GM12878 (cell line): ENCODE results near the gene FNDC3B. TPM values are rescaled to one million over a fixed set of nuclear protein-coding genes. Genes with fewer than 3 reads are reported as not detected.

ENCODE experiments used
- ATAC-seq: fragments of 200-7000 bp; cut with Tn5 transposase; 3 replicates; pipeline ENCODE4 v1.9.1; 2020; ENCODE audit warnings: mild to moderate bottlenecking, moderate library complexity
- BruUV-seq: library from RNA; stranded (reverse); fragments of 400-500 nt; replicated peaks from 2 replicates; lab custom pipeline; 2021; lab: Mats Ljungman, UMichigan
- CTCF ChIA-PET: fragments of 300-600 bp; sonication (Branson Sonifier 250); formaldehyde crosslinking; extraction: SDS; loops from one replicate; lab custom pipeline; 2021; ENCODE audit warnings: inconsistent platforms; lab: Yijun Ruan, JAX
- POLR2A ChIA-PET: fragments of 350-600 bp; formaldehyde crosslinking; extraction: SDS; loops from one replicate; lab custom pipeline; 2021; ENCODE audit warnings: inconsistent platforms; lab: Charles Lee
- RAD21 ChIA-PET: fragments of 300-600 bp; sonication (Branson Sonifier 250); formaldehyde crosslinking; loops from one replicate; lab custom pipeline; 2023; ENCODE audit warnings: antibody characterized with exemption; ENCODE audit not compliant: unreplicated experiment; lab: Charles Lee
- SMC1A ChIA-PET: fragments of 300-600 bp; sonication (Branson Sonifier 250); formaldehyde crosslinking; loops from one replicate; lab custom pipeline; 2023; ENCODE audit not compliant: unreplicated experiment, uncharacterized antibody; lab: Charles Lee
- DNase-seq: peaks from one replicate; pipeline ENCODE4 v3.0.0-alpha.2; 2011; ENCODE audit warnings: low read depth, low spot score
- FAIRE-seq: peaks from 3 replicates; lab custom pipeline; 2011; peaks lifted over from hg19 to GRCh38; lab: Jason Lieb, UNC
- H2AFZ ChIP-seq: 2 replicates; pipeline ENCODE4 v1.6.0; 2011; ENCODE audit warnings: low read depth, low read length, control low read depth; ENCODE audit not compliant: control insufficient read depth
- H3K27ac ChIP-seq: 2 replicates; pipeline ENCODE4 v1.5.1; 2011; ENCODE audit warnings: control low read depth; ENCODE audit not compliant: control insufficient read depth, insufficient read depth
- H3K27me3 ChIP-seq, 2 experiments: replicated peaks in 1 of 2; 2 replicates each; pipeline versions ENCODE4 v1.6.0 to v1.6.1; 2011; ENCODE audit warnings: low read length in 1 of 2; ENCODE audit not compliant: control insufficient read depth in 2 of 2, insufficient read depth in 2 of 2
- H3K36me3 ChIP-seq, 2 experiments: 2 replicates each; pipeline ENCODE4 v1.5.1; 2011; ENCODE audit warnings: low read length in 1 of 2; ENCODE audit not compliant: control insufficient read depth in 2 of 2, insufficient read depth in 2 of 2
- H3K4me1 ChIP-seq: 2 replicates; pipeline ENCODE4 v1.6.1; 2011; ENCODE audit warnings: mild to moderate bottlenecking, low read length, moderate library complexity, mixed read lengths; ENCODE audit not compliant: control insufficient read depth, insufficient read depth
- H3K4me2 ChIP-seq: 2 replicates; pipeline ENCODE4 v1.6.0; 2011; ENCODE audit warnings: control low read depth; ENCODE audit not compliant: control insufficient read depth, insufficient read depth
- H3K4me3 ChIP-seq: fragments of 200-600 bp; sonication (generic); 2 replicates; pipeline ENCODE4 v1.5.1; 2016
- H3K79me2 ChIP-seq: 2 replicates; pipeline ENCODE4 v1.6.0; 2011; ENCODE audit warnings: low read length; ENCODE audit not compliant: control insufficient read depth, insufficient read depth
- H3K9ac ChIP-seq: 2 replicates; pipeline ENCODE4 v1.8.0; 2011; ENCODE audit warnings: low read length, control low read depth, mixed read lengths; ENCODE audit not compliant: control insufficient read depth, insufficient read depth
- H3K9me3 ChIP-seq: replicated peaks from 3 replicates; pipeline ENCODE4 v1.5.1; 2011; ENCODE audit warnings: mild to moderate bottlenecking, low read length; ENCODE audit not compliant: control insufficient read depth, insufficient read depth
- H4K20me1 ChIP-seq: 2 replicates; pipeline ENCODE4 v1.6.0; 2011; ENCODE audit not compliant: control insufficient read depth, insufficient read depth
- BHLHE40 ChIP-seq, 2 experiments: fragments of 450-650 bp in 1 of 2; IDR thresholded peaks; 2 replicates each; pipeline ENCODE4 v1.6.1; 2011 to 2017; ENCODE audit warnings: low read depth in 2 of 2, borderline replicate concordance in 1 of 2, improper control_type of control experiment in 1 of 2, low read length in 1 of 2, mild to moderate bottlenecking in 1 of 2
- CHD4 ChIP-seq: fragments of 200-600 bp; sonication (generic); IDR thresholded peaks from 2 replicates; pipeline ENCODE4 v1.6.1; 2016; ENCODE audit warnings: mild to moderate bottlenecking
- E2F4 ChIP-seq: IDR thresholded peaks from 2 replicates; pipeline ENCODE4 v1.6.1; 2012; ENCODE audit warnings: low read depth, low read length, improper control_type of control experiment
- FOS ChIP-seq: IDR thresholded peaks from 3 replicates; pipeline ENCODE4 v1.6.1; 2011; ENCODE audit warnings: borderline replicate concordance; ENCODE audit not compliant: insufficient read length; ENCODE audit errors: extremely low read depth
- IKZF1 ChIP-seq: fragments of 450-650 bp; conservative IDR thresholded peaks from 2 replicates; pipeline ENCODE4 v1.6.1; 2017; ENCODE audit warnings: antibody characterized with exemption, mild to moderate bottlenecking
- LARP7 ChIP-seq: fragments of 450-650 bp; IDR thresholded peaks from 2 replicates; pipeline ENCODE4 v1.6.1; 2017; ENCODE audit warnings: mild to moderate bottlenecking
- MTA3 ChIP-seq: IDR thresholded peaks from 2 replicates; pipeline ENCODE4 v1.6.1; 2012; ENCODE audit warnings: low read length, inconsistent platforms, borderline replicate concordance
- MXI1 ChIP-seq: fragments of 150-350 bp; IDR thresholded peaks from 2 replicates; pipeline ENCODE4 v1.6.1; 2011; ENCODE audit warnings: low read depth, mild to moderate bottlenecking, inconsistent platforms, low read length, improper control_type of control experiment
- POLR2AphosphoS5 ChIP-seq: IDR thresholded peaks from 2 replicates; pipeline ENCODE4 v1.6.1; 2011; ENCODE audit warnings: mild to moderate bottlenecking, low read length, inconsistent platforms
- RB1 ChIP-seq: fragments of 450-650 bp; formaldehyde crosslinking; IDR thresholded peaks from 2 replicates; pipeline ENCODE4 v1.6.1; 2017; ENCODE audit warnings: mild to moderate bottlenecking, borderline replicate concordance
- SMC3 ChIP-seq: IDR thresholded peaks from 2 replicates; pipeline ENCODE4 v1.6.1; 2011; ENCODE audit warnings: low read length, improper control_type of control experiment, borderline replicate concordance
- YY1 ChIP-seq: IDR thresholded peaks from 2 replicates; pipeline ENCODE4 v1.6.1; 2011; ENCODE audit warnings: low read depth, mild to moderate bottlenecking, low read length
- WGBS: methylation state at CpG from one replicate; pipeline ENCODE4 v1.1.6; 2016; ENCODE audit warnings: low lambda C conversion rate; ENCODE audit not compliant: insufficient replicate concordance, insufficient coverage; ENCODE audit errors: missing lambda C conversion rate; 5-methylcytosine and 5-hydroxymethylcytosine counted together
- in situ Hi-C: fragments of 300-500 bp; cut with MboI; formaldehyde crosslinking; loops from 9 replicates; pipeline ENCODE4 v1.14.3; 2018; ENCODE audit warnings: mixed read lengths
- intact Hi-C: fragments of 100-400 bp; cut with micrococcal nuclease; formaldehyde crosslinking; loops from one replicate; pipeline ENCODE4 v1.14.2; 2022; ENCODE audit not compliant: unreplicated experiment
- polyA plus RNA-seq, 11 experiments: library from polyadenylated mRNA; depleted of rRNA in 4 of 11; unstranded in 6 of 11; stranded (reverse) in 5 of 11; fragments of >200 nt; fragmentation: Nextera tagmentation in 4 of 11; fragmentation: Illumina TruSeq in 1 of 11; extraction: Ambion mirVana in 4 of 11; extraction: Trizol in 1 of 11; gene quantifications; 1 replicate in 1 of 11; 2 replicates in 10 of 11; pipeline versions ENCODE4 v1.2.1 to v1.2.3, GENCODE V29; 2011 to 2016; ENCODE audit warnings: inconsistent platforms in 2 of 11, missing spikeins in 2 of 11, low read depth in 1 of 11
- total RNA-seq, 4 experiments: library from RNA; depleted of rRNA in 3 of 4; stranded (reverse); fragments of >200 nt in 3 of 4; fragmentation: Illumina TruSeq in 1 of 4; extraction: Trizol in 1 of 4; gene quantifications; 2 replicates each; pipeline versions ENCODE4 v1.2.1 to v1.2.3, GENCODE V29; 2013 to 2021

Gene FNDC3B
- total and polyA plus RNA-seq, 10 of the 15 experiments (the other 5 are each of a cell fraction or from before 2014, with no cell fraction given) = 7.9 to 35.0 (median 18.5) TPM

- Histone ChIP-seq H3K27me3 (no peaks in the 10 kb centered on the region), H3K36me3 (peaks cover 13 to 28% of the 10 kb centered on the region in 2 experiments), H2AFZ (no peak overlapping the region), H3K4me3 (no peak overlapping the region), H3K27ac (no peak overlapping the region), H3K4me2 (no peak overlapping the region), H3K9ac (no peak overlapping the region), H3K9me3 (no peaks in the 10 kb centered on the region), H3K79me2 (no peaks in the 10 kb centered on the region), H3K4me1 (no peaks in the 10 kb centered on the region), H4K20me1 (no peaks in the 10 kb centered on the region)
- ChIA-PET SMC1A (no interaction called here), CTCF (interaction anchor here (0.7 to 5.3 kb wide), 3 partner anchors 13 to 30 kb away, joined by 3 to 85 read pairs (median 3); no protein-coding TSS in a partner anchor), RAD21 (interaction anchor here (0.5 kb wide), 1 partner anchor 289 kb away, joined by 4 read pairs; the partner anchor contains the start of gene FNDC3B), POLR2A (interaction anchor here (1.3 kb wide), 1 partner anchor 381 kb away, joined by 3 read pairs; no protein-coding TSS in a partner anchor)
- DNase-seq = no peak
- no peak for ATAC-seq
- FAIRE-seq = no peak
- no TSS peak for BruUV-seq
- TF ChIP-seq E2F4 = no peak
- no peak for TF ChIP-seq RB1
- TF ChIP-seq BHLHE40 (IDR thresholded peaks at IDR 0.05; ENCODE audit: borderline replicate concordance in 1 of 2, low read depth in 2 of 2, low read length in 1 of 2) = no peak
- TF ChIP-seq CHD4 = no peak
- TF ChIP-seq MTA3 = no peak
- TF ChIP-seq POLR2AphosphoS5 = no peak
- TF ChIP-seq IKZF1 = no peak
- TF ChIP-seq SMC3 = no peak
- no peak for TF ChIP-seq FOS
- TF ChIP-seq YY1 = no peak
- TF ChIP-seq MXI1 = no peak
- TF ChIP-seq LARP7 = no peak
- intact Hi-C loops (no loop called here), in situ Hi-C loops (loop anchor here (25.0 kb wide), 1 partner anchor 334 kb away; no protein-coding TSS in a partner anchor)
- WGBS = 97% methylated on average over 4 of the region's 4 CpGs
Measured at GRCh38 chr3:172328282-172328681, 288.9 kb downstream of the FNDC3B start.
